ENCODE data around the gene ZC2HC1B. TPM values are rescaled to one million over a fixed set of nuclear protein-coding genes. Genes with fewer than 3 reads are reported as not detected.

Gene ZC2HC1B
- total RNA-seq, 1 experiment from 2014 or later = not detected

GRCh38 chr6:143961886-143962878 is 97.9 kb downstream of the ZC2HC1B start:
- peak; percentile 30 for DNase-seq (ENCODE audit: low spot score)

DNA sequence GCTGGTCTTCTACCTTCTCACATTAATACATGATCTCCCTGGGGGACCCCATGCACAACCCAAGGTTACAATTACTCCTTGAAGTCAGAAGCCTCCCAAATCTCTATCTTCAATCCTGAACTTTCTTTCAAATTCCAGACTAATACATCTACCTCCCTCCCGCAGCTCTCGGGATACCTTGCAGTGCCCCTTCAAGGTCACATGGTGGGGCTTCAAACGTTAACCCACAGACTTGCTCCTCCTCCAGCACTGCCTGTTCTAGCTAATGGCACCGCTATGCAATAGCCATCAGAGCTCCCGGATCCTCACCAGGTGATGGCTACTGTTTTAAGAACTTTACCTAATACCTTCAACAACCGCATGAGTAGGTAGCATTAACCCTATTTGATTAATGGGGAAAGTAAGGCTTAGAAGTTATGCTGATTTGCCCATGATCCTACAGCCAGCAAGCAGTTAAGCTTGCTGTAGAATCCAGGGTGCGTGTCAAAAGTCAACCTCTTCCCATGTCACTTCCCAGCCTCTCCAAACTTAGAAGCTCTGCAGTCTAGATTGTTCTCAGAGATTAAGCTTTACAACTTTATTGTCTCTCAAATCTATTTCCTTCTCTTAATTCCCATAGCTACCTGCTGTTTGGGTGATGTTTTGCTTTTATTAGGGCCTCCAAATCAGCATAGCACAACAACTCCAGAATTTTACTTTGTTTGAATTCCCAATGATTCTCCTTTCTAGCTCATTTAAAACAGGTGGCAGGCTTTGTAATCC is 99.1 kb downstream of the ZC2HC1B start:
- DNase-seq (ENCODE audit: low spot score) = no peak

GRCh38 chr6:143964674-143965081 is 100.4 kb downstream of the ZC2HC1B start:
- no peak for DNase-seq (ENCODE audit: low spot score)

- DNase-seq (ENCODE audit: low spot score) = no peak
Observed at GRCh38 chr6:143965503-143966171, 101.4 kb downstream of the ZC2HC1B start.

- no peak for DNase-seq (ENCODE audit: low spot score)
Observed at GRCh38 chr6:143966312-143966711, 102.0 kb downstream of the ZC2HC1B start.

DNA sequence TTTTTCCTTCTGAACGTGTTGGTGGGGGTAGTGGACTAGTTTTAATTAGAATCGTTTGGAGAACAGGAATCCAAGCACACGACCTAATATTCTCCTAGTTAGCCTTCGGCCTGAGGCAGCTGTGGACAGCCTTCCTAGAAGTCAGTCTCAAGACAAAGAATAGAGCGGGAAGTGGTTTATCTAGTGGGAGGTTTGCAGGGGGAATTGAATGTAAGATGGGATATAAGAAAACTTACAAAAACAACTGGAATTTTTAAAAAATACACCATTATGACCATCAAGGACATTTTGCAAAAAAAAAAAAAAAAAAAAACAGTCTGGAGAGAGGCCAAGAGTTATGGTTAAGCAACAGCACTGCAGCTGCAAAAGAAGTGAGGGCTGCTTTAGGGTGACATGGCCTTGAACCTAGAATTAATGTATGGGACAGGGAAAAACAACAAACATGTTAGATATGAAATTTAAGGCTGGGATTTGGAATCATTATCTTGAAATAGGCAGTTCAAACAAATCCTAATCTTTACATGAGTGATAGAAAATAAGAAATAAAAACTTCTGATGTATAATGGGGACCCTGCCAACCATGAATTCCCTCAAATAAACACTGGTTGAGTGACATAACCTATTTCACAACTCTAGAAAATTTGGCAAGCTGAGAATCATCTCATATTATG is 103.6 kb downstream of the ZC2HC1B start:
- no peak for DNase-seq (ENCODE audit: low spot score)

- DNase-seq (ENCODE audit: low spot score) = no peak
Observed at GRCh38 chr6:143969077-143969476, 104.8 kb downstream of the ZC2HC1B start.

GRCh38 chr6:143970456-143971218 is 106.4 kb downstream of the ZC2HC1B start:
- DNase-seq (ENCODE audit: low spot score) = no peak

GRCh38 chr6:143971482-143972205 is 107.4 kb downstream of the ZC2HC1B start:
- no peak for DNase-seq (ENCODE audit: low spot score)

DNA sequence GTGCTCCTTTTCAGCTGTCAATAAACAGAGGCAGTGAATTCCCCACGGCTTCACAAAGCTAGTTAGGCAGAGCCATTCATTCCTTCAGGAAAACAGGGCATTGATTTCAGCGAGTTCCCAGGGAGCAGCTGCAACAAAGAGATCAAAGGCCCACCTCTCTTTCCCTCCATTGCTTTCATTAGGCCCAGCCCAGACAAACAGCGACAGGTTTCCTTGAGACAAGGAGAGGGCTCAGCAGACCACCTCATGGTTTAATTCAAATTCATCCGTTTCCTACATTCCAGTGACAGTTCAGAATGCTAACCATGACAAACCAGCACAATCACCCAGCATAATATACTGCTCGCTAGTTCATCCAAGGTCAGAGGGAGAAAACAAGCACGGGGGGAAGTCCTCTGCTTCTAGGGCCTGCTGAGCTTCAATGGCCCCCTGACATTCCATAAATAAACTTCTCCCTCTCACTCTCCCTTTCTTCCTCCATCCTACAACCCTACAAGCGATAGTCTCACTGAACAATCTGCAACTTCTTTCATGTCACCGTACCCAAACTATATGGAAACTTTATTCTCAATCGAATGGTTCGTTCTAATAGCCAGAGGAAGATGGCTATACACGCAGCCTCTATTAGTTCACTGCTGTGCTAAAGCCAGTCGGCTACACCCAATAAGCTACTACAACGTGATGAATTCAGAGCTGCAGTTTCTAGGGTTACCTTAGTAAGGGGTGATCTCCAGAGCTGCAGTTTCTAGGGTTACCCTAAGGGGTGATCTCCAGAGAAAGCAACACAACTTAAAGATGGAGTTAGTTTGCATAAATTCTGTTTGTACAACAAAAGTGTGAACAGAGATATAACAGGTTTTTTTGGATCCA is 109.1 kb downstream of the ZC2HC1B start:
- DNase-seq (ENCODE audit: low spot score) = no peak

GRCh38 chr6:143974089-143974488 is 109.8 kb downstream of the ZC2HC1B start:
- DNase-seq (ENCODE audit: low spot score) = no peak

DNA sequence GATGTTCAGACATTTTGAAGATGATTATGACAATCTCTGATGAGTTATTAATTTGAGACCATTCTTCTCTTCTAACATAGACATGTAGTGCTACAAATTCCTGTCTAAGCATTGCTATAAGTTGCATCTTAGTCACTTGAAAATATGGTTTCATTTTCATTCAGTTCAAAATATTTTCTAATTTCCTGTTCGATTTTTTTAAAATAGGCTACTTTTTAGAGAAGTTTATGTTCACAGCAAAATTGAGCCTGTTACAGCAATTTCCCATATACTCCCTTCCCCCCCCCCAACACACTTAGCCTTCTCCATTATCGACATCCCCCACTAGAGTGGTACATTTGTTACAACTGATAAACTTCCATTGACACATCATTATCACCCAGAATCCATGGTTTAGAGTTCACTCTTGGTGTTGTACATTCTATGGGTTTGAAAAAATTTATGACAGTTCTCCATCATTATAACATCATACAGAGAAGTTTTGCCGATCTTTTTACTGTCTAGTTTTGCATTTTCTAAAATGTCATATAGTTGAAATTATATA is 112.6 kb downstream of the ZC2HC1B start:
- DNase-seq (ENCODE audit: low spot score) = no peak

DNA sequence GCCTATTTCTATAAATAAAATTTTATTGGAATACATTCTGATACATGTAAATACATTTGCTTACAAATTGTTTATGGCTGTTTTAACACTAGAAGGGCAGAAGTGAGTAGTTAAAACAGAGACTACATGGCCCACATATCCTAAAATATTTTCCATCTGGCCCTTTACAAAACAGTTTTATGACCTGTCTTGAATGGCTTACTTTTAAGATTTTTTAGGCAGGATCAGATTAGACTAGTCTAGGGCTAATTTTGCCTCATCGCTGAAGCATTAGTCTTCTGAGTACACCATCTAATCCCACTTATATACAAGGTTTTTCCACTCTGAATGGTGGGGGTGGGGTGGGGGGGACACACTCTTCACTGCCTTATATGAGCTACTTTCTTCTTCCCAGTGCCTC is 116.6 kb downstream of the ZC2HC1B start:
- DNase-seq (ENCODE audit: low spot score) = no peak

GRCh38 chr6:143982968-143983367 is 118.7 kb downstream of the ZC2HC1B start:
- DNase-seq (ENCODE audit: low spot score) = no peak

DNA sequence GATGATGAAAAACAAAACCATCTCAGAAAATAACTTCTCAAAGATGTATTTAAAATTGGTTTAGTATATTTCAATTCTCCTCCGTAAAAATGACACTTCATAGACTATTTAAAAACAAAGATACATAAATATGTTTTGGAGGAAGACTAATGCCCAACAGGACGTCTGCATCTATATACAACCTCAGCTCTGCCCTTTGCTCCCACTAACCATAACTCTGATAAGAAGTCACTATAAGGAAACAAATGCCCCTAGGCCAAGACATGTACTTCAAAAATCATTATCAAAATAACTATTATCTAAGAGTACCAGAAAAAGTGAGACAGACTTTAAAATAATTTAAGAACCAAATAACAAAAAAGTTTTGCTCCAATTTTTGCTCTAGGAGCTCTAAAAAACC is 120.4 kb downstream of the ZC2HC1B start:
- no peak for DNase-seq (ENCODE audit: low spot score)

DNA sequence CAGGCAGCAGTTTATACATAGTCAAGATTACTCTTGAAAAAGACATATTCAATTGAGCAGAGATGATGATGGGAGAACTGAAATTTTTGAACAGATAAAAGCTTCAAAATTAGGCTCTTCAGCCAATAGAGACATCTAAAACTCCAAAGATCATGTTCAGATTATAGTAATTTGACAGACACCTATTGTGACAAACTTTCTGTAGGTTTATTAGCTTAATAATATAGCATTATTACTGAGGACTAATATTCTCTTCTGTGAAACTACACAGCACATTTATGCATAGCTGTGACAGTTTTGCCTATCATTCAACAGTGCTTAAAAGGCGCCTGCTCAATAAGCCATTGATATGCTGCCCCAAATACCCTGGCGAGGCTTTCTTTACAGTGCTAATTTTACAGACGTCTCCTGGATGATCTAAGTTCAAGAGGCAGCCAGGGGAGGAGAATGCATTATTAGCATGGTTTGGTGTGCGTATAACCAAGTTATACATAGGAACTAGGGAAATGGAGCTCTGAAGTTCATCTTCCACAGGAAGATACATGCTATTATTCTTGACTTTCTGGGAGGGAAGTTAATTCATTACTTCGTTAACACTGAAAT is 122.3 kb downstream of the ZC2HC1B start:
- no peak for DNase-seq (ENCODE audit: low spot score)
